GM18498 (cell line): Measurements from ENCODE around the gene ASIC2.

Experiments
- ATAC-seq: cut with Tn5 transposase; IDR thresholded peaks from one replicate; pipeline ENCODE4 v1.9.1; 2021; ENCODE audit warnings: mild to moderate bottlenecking, moderate library complexity; ENCODE audit not compliant: unreplicated experiment

ASIC2 gene

DNA sequence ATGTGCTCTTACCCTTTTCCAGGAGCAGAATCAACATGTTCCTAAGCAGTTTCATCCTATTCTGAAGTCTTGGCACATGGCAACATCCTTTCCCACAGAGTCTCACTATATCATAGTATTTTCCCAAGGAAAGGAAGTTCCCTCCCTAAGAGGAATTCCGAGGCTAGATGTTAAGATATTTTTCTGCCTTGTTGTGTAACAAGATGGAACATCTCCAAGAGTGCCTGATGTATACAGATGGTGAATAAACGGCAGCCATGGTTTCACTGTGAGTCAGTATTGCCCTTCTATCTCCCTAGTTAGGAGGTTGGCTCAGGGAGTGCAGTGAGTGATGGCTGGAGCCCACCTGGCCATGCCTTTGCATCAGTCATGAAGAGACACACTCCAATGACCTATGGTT is 253.2 kb downstream of the ASIC2 start:
- no peak for ATAC-seq

DNA sequence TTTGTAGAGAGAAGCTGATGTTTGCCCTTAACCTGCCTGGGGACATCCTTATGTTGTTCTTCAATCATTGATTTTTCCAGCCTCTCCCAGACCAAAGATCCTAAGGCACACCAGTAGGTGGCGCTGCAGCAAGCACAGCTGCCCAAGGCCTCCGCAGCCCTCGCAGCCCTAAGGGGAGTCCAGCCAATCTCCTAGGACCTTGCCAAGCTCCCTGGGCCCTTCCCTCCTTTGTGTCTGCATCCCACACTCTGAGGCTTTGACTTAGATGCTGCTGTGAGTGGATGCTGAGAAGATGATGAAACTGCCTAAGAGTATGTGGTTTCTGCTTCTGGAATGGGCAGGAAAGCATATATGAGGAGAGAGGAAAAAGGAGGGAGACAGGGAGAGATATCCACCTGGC is 254.4 kb downstream of the ASIC2 start:
- no peak for ATAC-seq

DNA sequence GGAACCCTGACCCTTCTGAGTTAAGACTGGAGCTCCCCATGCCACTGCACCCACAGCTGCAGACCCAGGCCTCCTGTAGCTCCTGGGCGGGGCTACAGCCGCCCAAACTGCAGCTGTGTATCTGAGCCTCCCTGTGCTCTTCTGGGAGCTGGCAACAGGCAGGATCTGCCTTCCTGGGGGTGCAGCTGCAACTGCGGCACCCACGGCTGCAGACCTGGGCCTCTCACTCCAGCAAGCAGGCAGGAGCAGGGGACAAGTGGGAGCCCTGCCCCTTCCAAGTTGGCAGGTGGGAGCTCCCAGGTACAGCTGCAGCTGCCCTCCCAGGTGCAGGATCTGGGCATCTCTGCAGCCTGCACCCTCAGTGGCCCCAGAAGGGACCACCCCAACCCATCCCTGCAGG is 259.9 kb downstream of the ASIC2 start:
- no peak for ATAC-seq

DNA sequence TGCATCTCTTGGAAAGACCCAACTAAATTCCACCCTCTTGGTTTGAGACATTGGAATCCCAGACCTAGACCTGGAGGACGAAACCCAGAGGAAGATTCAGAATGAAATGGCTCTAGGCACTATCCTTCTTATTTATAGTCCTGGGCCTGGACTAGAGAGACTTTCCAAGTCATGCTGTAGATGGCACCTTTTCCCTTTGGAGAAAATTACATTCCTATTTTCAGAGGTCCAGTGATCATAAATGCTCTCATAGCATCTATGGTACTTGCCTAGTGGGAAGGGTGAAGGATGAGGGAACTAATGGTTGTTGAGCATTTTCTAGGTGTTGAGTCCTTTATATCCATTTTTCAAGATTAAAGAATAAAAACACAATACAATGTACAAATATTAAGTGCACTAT is 264.3 kb downstream of the ASIC2 start:
- ATAC-seq: no peak

DNA sequence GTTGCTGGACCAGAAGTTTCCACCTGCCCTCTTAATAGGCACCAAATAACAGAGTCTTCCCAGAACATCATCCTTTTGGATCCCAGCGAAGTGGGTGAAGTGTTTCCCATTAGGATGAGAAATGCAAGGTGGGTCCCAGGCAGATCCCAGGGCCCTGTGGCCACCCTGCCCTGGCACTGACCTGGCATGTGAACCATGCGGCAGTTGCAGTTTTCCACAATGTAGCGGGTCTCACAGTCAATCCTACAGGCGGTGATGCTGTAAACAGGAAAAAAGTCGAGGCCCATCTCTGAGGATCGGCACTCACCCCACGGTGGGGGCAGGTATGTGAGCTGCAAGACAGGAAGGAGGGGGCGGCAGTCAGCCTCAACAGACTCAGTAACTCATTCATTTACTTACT is 265.0 kb downstream of the ASIC2 start:
- ATAC-seq: no peak

DNA sequence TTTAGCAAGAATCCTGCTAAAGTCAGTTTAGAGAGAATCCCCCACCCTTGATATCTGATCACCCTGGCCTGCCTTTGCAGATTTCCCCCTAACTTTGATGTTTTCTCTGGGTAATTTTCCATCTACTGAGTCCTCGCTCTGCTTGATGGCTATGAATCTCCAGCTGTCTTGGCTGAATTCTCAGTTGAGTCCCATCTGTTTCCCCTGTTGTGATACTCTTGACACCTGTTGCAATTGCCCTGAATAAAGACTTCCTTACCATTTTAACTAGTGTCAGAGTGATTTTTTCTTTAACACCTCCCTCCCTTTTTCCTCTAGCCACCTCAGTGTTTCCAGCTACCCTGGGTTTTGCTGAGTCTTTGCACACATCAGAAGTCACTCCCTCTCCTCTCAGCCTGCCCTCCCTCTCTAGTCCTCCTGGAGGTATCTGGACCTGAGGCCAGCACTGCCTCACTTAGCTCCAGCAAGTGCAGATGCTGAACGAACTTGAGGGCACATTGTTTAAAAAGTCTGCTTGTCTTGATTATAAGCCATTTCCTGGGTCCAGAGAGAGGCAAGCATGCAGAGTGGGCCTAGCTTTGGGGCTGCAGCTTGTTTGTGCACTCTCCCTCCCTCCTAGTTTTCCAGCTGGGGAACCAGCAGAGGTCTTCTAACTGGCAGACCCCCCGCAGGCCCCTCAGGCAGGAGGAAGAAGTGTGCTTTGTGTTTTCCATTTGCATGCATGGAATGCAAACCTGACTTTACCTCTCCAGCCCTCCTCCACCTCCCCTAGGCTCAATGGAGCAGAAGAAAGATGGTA is 268.2 kb downstream of the ASIC2 start:
- ATAC-seq: no peak

DNA sequence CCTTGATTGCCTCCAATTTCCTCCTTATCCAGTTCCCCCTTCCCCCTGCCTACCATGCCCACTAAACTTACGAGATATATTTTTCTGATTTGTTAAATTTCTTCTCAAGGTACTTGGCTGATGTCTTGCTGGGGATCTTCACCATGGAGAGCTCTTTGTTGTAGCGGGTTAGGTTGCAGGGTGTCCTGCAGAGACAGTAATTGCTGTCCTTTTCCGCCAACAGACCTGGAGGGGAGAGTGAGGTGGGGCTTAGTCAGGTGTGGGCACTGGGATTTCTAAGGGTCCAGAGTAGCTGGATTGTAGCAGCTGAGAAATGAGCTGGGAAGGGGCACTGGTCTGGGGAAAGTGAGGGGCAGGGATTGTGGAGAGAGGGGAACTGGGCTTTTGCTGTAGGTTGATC is 269.3 kb downstream of the ASIC2 start:
- no peak for ATAC-seq

DNA sequence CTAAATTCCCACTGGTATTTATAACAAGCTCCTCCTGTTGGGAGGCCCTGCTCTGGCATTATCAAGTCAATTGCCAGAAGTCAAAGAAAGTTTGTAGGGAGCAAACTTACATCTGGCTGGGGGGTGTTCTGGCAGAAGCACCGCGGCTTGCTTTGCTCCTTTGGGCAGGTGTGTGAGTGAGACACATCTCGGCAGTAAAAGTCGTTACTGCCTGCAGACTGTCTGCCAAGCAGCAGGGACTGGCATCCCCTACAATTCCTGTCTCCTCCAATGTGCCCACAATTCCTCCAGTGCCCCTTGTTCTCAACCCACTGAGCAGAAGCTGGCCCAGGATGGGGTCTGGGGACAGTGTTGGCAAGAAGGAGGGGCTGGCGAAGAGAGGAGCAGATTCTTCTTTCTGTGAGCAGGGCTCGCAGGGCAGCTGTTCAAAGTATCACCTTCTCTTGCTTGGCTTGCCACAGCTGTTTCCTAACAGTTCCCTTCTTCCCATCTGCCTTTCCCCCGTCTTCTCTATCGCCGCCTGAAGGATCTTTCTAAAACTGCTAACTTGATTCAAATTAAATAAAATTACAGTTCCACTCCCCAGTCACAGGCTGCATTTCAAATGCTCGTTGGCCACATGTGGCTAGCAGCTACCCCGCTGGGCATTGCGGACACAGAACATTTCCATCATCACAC is 271.2 kb downstream of the ASIC2 start:
- no peak for ATAC-seq

DNA sequence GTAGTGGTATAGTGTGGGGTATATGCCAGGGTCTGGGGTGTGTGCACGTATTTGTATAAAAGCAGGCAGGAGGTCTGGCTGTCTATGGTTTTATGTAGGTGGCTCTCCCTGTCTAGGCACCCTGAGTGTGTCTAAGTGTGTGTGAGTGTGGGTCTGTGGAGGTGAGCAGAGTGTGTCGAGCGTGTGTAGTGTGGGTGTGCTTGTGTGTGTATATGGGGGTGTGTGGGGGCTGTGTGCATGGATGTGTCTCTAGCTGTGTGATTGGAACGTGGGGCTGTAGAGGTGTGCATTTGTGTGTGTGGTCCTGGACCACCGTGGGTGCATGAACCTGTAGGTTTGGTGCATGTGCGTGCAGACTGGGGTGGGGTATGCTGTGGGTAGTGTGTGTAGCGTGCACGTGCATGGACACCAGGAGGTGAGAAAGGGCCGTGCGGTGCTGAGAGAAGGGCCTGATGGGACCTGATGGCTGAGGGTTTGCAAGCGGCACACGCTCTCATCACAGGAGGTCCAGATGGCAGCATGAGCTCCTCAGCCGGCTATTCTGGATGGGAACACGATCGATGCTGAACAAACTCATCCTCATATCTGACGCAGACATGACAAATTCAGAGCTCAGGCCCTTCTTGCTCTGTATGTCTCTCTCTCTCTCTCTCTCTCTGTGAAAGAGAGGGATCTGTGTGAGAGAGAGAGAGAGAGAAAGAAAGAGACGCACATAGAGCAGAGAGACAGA is 273.8 kb downstream of the ASIC2 start:
- ATAC-seq: no peak

DNA sequence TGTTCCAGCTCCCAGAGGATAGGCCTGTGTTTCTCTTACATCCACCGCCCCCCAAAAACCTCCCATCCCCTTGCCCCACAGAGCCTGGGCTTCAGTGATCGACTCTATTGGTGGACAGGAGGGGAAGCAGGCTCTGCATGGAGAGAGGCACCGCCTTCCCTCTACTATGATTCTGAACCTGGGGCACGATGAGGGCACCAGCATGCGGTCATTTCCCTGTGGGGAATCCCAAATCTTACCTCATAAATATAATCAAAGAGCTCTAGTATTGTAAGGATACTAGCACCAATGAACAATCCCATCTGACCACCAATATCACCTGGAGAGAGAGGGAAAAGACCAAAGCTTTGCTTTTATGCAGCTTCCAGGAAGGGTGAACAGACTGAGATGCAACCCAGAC is 275.7 kb downstream of the ASIC2 start:
- ATAC-seq: no peak

DNA sequence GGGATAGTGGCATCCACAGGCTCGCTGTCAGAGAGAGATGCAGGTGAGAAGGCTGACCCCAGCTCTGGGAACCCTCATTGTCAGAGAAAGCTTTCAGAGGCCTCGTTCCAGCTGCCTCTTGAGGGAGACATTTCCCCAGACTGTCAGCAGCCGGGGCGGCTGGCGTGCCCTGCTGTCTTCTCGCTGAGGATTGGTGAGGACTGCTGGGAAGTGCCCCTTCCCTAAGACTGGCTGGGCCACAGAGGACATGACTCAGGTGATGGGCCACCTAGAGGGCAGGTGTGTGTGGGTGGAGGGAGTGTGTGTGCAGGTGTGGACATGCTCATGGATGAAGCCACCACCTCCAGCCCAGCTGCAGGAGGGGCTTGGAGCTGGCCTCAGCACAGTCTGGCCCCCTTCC is 276.2 kb downstream of the ASIC2 start:
- no peak for ATAC-seq

DNA sequence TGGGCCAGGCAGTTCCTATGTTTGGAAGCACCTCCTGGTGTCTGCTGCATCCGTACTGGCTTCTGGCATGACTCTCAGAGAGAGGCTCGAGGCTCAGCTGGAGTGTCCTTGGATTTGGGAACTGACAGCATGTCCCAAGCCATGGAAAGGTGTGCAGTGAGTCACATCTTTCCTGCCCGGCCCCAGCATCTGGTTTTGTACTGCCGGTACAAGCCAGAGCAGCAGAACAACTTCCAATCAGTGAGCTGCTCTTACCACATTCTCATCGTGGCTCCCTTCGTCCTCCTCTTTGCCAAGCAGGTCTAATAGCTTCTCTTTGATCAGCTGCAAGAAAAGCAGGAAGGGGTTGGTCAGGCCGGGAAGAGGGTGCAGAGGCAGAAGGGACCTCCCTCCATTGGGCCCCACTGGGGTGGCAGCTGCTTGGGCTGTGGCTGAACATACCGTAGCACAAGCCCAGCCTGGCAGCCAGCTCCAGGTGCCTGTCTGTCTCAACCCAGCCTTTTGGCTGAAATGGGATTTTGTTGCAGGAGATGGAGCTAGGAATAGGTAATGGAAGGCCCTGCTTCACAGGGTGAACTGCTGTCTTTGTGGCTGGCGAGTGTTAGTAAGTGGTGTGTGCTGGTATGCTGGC is 277.3 kb downstream of the ASIC2 start:
- ATAC-seq: no peak

DNA sequence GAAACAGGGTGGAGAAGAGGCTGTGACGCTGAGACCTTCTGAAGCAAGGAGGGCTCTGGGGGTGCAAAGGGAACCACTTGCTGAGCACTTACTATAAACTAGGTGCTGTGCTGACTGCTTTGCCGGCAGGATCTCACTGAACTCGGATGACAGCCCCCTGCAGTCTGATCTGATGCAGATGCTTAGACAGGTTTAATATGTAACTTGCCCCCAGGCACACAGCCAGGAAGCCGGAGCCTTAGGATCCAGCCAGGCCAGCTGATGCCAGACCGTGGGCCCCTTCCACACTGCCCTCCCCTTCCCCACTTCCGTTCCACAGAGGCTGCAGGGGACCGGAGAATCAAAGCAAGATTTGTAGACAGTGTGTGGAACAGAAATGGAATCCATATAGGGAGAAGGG is 278.3 kb downstream of the ASIC2 start:
- ATAC-seq: no peak

DNA sequence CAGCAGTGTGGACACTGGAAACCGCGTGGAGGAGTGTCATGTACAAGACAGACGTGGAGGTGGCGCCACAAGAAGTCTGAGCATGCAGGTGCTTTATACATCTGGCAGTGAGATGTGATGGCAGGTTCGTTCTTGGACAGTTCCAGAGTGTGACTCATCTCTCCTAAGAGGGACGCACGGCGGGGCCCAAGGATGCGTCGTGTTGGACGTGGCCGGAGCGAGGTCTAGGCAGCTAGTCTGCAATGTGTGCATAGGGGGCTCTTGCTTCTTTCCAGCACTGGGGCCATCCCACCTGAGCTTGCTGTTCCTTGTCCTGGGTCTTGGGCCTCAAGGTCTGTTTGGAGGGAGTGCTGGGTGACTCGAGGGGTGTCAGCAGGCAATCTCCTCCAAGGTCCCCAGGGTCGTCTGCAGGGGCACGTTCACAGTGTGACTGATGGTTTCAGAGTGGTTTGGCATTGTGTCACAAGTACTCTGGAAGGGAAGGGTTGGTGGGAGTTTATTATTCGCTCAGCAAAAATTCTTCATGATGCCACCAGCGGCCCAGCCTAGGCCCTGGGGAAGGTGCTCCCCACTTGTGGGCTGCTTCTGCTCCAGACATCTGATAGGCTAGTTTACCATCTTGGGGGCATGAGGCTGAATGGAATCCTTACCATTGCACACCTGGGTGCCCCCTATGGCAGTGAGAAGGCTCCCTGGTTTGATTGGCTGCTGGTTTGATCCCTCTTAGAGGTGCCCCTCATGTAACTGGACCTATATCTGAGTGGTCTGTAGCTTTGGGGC is 279.3 kb downstream of the ASIC2 start:
- ATAC-seq: no peak

DNA sequence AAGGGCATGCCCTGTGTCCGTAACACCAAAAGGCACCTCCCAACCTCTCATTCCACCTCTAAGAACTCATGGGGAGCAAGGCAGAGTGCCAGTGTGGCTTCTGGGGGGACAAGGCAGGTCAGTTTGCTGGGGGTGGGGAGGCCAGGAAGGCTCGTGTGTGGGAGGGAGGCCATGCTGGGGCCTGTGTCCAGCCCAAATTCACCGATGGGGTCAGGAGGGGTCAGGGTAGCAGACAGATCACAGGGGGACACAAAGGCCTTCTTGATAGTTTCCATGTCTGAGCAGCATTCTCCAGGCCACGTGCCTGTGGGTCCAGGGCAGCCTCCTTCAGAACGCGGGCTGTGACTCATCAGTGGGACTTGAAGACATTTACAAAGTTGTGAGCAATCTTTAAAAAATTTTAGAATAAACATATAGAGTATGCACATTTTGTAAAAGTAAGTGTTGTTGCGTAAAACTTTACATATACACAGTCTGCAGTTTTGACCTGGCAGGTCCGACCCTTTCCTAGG is 280.5 kb downstream of the ASIC2 start:
- ATAC-seq: no peak

DNA sequence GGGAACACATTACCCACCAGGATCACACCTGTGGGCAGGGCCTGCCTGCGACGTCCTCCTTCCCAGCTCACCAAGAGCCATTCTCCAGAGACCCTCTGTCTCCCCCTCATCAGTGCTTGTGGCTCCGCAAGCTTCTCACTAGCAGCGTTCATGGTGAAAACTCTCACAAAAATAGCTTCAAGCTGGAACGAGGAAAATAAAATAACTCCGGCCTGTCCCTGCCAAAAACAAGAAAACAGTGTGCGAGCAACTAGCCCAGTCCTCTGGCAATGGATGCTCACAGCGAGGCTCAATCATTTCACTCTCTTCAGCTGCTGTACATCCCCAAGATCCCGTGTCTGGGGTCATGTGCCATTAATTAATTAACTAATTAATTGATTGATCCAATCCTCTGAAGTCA is 283.5 kb downstream of the ASIC2 start:
- ATAC-seq: no peak

DNA sequence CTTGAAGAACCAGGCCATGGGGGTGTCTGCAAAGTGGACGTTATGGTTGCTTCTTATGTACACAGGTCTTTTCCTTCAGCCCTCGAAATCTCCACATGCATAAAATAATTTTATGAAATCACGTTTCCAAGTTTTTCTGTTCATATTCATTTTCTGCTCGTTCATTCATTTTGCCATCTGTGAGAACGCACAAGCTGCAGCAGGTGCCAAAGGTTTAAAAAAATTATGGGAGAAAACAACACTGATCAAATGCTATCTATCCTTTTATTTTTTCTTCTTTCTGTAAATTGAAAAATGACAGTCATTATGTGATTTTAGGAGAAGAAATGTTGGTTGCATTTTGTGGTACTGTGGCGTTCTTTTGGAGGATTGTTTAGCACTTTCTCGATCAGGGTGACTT is 285.9 kb downstream of the ASIC2 start:
- no peak for ATAC-seq

DNA sequence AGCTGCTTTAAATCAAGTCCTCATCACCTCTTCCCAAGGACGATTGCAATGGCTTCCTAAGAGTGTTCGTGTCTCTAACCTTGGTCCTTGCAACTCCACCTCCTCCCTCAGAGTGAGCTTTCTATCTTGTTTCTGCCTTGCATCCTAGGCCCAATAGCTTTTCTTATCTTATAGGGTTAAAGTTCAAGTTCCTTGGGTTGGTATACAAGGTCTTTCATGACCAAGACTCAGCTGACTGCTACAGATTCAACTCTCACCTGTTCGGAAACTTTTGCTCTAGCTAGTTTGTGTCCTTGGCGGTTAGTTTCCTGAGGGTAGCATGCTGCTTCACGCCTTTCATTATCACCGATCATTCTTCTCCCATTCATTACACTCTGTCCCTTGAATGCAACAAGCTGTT is 290.8 kb downstream of the ASIC2 start:
- ATAC-seq: no peak

DNA sequence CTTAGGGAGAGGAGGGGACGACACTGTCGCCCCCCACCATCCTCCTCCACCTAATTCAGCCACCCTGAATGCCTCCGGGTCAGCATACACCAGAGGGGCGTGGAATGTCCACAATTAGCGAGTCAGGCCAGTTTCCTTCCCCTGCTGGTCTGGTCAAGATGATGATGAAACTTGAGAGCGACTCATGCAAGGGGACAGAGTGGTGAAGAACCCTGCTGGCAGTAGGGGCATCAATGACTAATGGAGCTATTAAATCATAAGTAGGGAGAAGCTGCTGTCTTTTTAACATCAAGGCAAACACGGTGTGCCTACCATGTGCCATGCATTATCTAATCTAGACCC is 294.2 kb downstream of the ASIC2 start:
- no peak for ATAC-seq

DNA sequence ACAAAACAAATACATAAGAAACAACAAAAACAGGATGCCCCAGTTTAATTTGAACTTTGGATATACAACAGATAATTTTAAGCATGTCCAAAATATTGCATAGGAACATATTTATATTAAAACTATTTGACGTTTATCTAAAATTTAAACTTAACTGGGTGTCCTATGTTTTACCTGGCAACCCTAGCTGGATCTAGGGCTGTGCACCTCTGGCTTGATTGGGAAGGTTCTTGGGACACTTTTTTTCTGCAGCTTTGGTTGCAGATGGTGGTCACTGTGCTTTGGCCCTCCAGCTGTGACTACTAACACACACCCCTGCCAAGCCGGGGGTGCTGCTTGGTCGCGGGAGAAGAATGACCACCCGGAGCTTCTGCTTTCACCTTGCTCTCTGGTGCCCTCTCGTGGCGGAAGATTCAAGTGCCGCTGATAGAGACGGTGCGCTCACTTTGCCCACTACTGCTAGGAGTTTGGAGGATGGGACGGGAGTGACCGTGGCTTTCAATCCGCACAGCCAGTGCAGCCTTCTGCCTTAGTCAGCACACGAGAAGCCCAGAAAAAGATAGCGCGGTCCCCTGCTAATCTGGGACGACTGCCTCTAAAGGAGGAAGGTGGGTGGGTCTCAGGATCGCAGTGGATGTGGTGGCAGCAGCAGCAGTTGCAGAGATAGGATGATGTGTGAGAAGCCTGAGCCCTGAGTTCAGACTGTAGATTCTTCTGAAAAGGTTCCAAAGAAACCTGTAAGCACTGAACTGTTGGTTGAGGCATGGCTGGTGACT is 294.8 kb downstream of the ASIC2 start:
- no peak for ATAC-seq
